B cell (primary cell): ENCODE measurements around the gene HOXA9. TPM values are rescaled to one million over a fixed set of nuclear protein-coding genes. Genes with fewer than 3 reads are reported as not detected.

Experiments used
- ATAC-seq: fragments of 200-7000 bp; cut with Tn5 transposase; one replicate; pipeline ENCODE4 v1.10.0; 2021; ENCODE audit warnings: low read depth, mild to moderate bottlenecking, moderate number of reproducible peaks, moderate library complexity
- CTCF ChIA-PET: fragments of 350-600 bp; sonication (Branson Sonifier 250); formaldehyde crosslinking; loops from one replicate; lab custom pipeline; 2021; ENCODE audit warnings: antibody characterized with exemption, inconsistent platforms; lab: Charles Lee
- POLR2A ChIA-PET: fragments of 350-600 bp; sonication (Branson Sonifier 250); formaldehyde crosslinking; loops from one replicate; lab custom pipeline; 2021; ENCODE audit warnings: antibody characterized with exemption; lab: Charles Lee
- DNase-seq: peaks from one replicate; pipeline ENCODE4 v3.0.0; 2013
- H2AFZ ChIP-seq: 2 replicates; pipeline ENCODE4 v1.6.1; 2012; ENCODE audit warnings: mild to moderate bottlenecking, low read depth, low read length; ENCODE audit not compliant: insufficient read depth, poor library complexity, severe bottlenecking
- H3K27ac ChIP-seq, 2 donors: 1 replicate in 1 of 2; 2 replicates in 1 of 2; pipeline ENCODE4 v1.5.1; 2012 to 2013; ENCODE audit warnings: low read length in 2 of 2, mild to moderate bottlenecking in 2 of 2, moderate library complexity in 1 of 2
- H3K27me3 ChIP-seq, 4 experiments: fragments of 200-600 bp in 1 of 4; sonication (generic) in 1 of 4; replicated peaks in 1 of 4; 1 replicate in 2 of 4; 2 replicates in 2 of 4; pipeline versions ENCODE4 v1.6.1 to v1.7.0; 2013 to 2016; ENCODE audit warnings: low read length in 3 of 4, mild to moderate bottlenecking in 2 of 4, mixed read lengths in 1 of 4, moderate library complexity in 1 of 4; ENCODE audit not compliant: insufficient read depth in 4 of 4, control insufficient read depth in 3 of 4; ENCODE audit errors: control extremely low read depth in 1 of 4
- H3K36me3 ChIP-seq, 2 experiments: replicated peaks in 1 of 2; 1 replicate in 1 of 2; 2 replicates in 1 of 2; pipeline versions ENCODE4 v1.6.1 to v1.7.1; 2013; ENCODE audit warnings: low read length in 1 of 2; ENCODE audit not compliant: insufficient read depth in 2 of 2, control insufficient read depth in 1 of 2; ENCODE audit errors: control extremely low read depth in 1 of 2, extremely low read depth in 1 of 2
- H3K4me1 ChIP-seq, 2 donors: fragments of 200-600 bp in 1 of 2; sonication (generic) in 1 of 2; 1 replicate in 1 of 2; 2 replicates in 1 of 2; pipeline versions ENCODE4 v1.5.1 to v1.6.1; 2013 to 2017; ENCODE audit warnings: low read length in 2 of 2; ENCODE audit not compliant: control insufficient read depth in 2 of 2, insufficient read depth in 2 of 2
- H3K4me2 ChIP-seq: replicated peaks from 2 replicates; pipeline ENCODE3; 2012; ENCODE audit warnings: mild to moderate bottlenecking, low read depth, low read length; ENCODE audit not compliant: poor library complexity, severe bottlenecking
- H3K4me3 ChIP-seq, 5 experiments: fragments of 200-600 bp in 1 of 5; sonication (generic) in 1 of 5; 1 replicate in 3 of 5; 2 replicates in 2 of 5; pipeline versions ENCODE4 v1.5.1 to v1.7.0; 2011 to 2016; ENCODE audit warnings: low read length in 4 of 5, mild to moderate bottlenecking in 4 of 5, low read depth in 2 of 5, control low read depth in 1 of 5, moderate library complexity in 1 of 5; ENCODE audit not compliant: insufficient read depth in 1 of 5; ENCODE audit errors: control extremely low read depth in 1 of 5, extremely low read depth in 1 of 5
- H3K79me2 ChIP-seq: fragments of 200-600 bp; sonication (generic); one replicate; pipeline ENCODE4 v1.6.0; 2016; ENCODE audit warnings: low read length; ENCODE audit not compliant: control insufficient read depth, insufficient read depth
- H3K9ac ChIP-seq: fragments of 200-600 bp; sonication (generic); 2 replicates; pipeline ENCODE4 v1.6.1; 2017; ENCODE audit warnings: mild to moderate bottlenecking, low read length, moderate library complexity
- H3K9me3 ChIP-seq, 3 donors: one replicate each; pipeline versions ENCODE4 v1.6.1 to v1.7.1; 2013; ENCODE audit warnings: low read length in 2 of 3; ENCODE audit not compliant: control insufficient read depth in 2 of 3, insufficient read depth in 1 of 3; ENCODE audit errors: control extremely low read depth in 1 of 3
- H4K20me1 ChIP-seq: 2 replicates; pipeline ENCODE4 v1.6.0; 2012; ENCODE audit warnings: mild to moderate bottlenecking, low read length; ENCODE audit not compliant: insufficient read depth, control insufficient read depth, poor library complexity, severe bottlenecking
- H3K27ac Mint-ChIP-seq: one replicate; pipeline ENCODE4 v1.8.0; 2021; ENCODE audit warnings: mixed read lengths
- H3K27me3 Mint-ChIP-seq: one replicate; pipeline ENCODE4 v1.8.0; 2021; ENCODE audit warnings: mixed read lengths
- H3K4me1 Mint-ChIP-seq: one replicate; pipeline ENCODE4 v1.8.0; 2021; ENCODE audit warnings: mixed read lengths
- H3K4me3 Mint-ChIP-seq: one replicate; pipeline ENCODE4 v1.8.0; 2021; ENCODE audit warnings: mixed read lengths
- H3K9me3 Mint-ChIP-seq: one replicate; pipeline ENCODE4 v1.8.0; 2022; ENCODE audit warnings: mixed read lengths; ENCODE audit not compliant: insufficient read depth
- EZH2 ChIP-seq: IDR thresholded peaks from 2 replicates; pipeline ENCODE4 v1.6.1; 2012; ENCODE audit warnings: borderline replicate concordance, low read depth, mild to moderate bottlenecking, moderate library complexity, low read length; ENCODE audit not compliant: insufficient read depth, poor library complexity, severe bottlenecking
- WGBS: methylation state at CpG from one replicate; pipeline ENCODE4 v1.1.5; 2013; ENCODE audit warnings: missing lambda C conversion rate; ENCODE audit not compliant: insufficient coverage; 5-methylcytosine and 5-hydroxymethylcytosine counted together
- intact Hi-C: fragments of 100-400 bp; cut with micrococcal nuclease; formaldehyde crosslinking; loops from one replicate; pipeline ENCODE4 v1.10.0; 2022
- polyA plus RNA-seq: library from polyadenylated mRNA; depleted of rRNA; stranded (reverse); fragments of >200 nt; gene quantifications from 2 replicates; pipeline ENCODE4 v1.2.3, GENCODE V29; 2012
- total RNA-seq, 2 donors: library from RNA; stranded (reverse); fragments of 120-200 nt in 1 of 2; gene quantifications; 1 replicate in 1 of 2; 2 replicates in 1 of 2; pipeline versions ENCODE4 v1.2.3 to v1.2.4, GENCODE V29; 2013 to 2022
- TF ChIP-seq, protein P1 (sequence below): fragments of 200-600 bp; IDR thresholded peaks from one replicate; pipeline ENCODE4 v1.8.0; 2022; ENCODE audit warnings: antibody characterized with exemption, mild to moderate bottlenecking

Gene HOXA9
- total and polyA plus RNA-seq, 2 donors (not counting 1 experiment from before 2014, with no cell fraction given), result 0.07 TPM; not detected in 1

DNA sequence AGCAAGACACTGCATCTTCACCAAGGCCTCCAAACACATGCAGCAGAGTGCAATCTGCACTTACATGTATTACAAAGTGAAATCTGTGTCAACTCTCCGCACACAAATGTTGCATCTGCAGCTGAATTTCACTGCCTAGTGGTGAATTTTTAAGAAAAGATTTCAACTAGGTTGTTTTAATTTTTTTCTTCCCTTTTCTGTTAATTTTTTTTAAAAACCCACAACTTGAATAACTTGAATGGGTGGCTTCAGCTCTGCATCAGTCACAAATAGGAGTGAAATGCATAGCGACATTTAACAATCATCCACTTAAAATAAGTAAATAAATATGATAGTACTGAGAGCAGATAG, 28.6 kb upstream of the HOXA9 start:
- ATAC-seq, result no peak
- H3K9ac ChIP-seq, result no peak overlapping the region

More for the DNA sequence above, 28.6 kb upstream of the HOXA9 start:
- WGBS, result no CpG with 5 or more reads among the region's 2 CpGs
- intact Hi-C loops, result loop anchor here (10.0 kb wide), 1 partner anchor 411 kb away; no protein-coding TSS in a partner anchor
- H3K79me2 ChIP-seq, result no peaks in the 10 kb centered on the region
- no peaks in the 10 kb centered on the region for H4K20me1 ChIP-seq
- Mint-ChIP-seq H3K4me1 (peaks cover 29% of the 10 kb centered on the region), H3K4me3 (peak overlapping the region; percentile 37), H3K27me3 (peaks cover 87% of the 10 kb centered on the region), H3K27ac (peak overlapping the region; percentile 26), H3K9me3 (no peaks in the 10 kb centered on the region)
- no peak overlapping the region for H3K4me2 ChIP-seq
- no peaks in the 10 kb centered on the region for H3K36me3 ChIP-seq
- H2AFZ ChIP-seq, result no peak overlapping the region
- ChIA-PET CTCF (interaction anchor here (1.4 to 2.6 kb wide), 3 partner anchors 14 to 727 kb away, joined by 3 to 28 read pairs (median 15); no protein-coding TSS in a partner anchor), POLR2A (no interaction called here)
- DNase-seq, result no peak
- no peak overlapping the region for H3K27ac ChIP-seq
- peaks cover 0 to 54% (median 2%) of the 10 kb centered on the region in 3 donors for H3K9me3 ChIP-seq
- H3K4me3 ChIP-seq, result no peak overlapping the region
- TF ChIP-seq EZH2, result peak; percentile 21
- TF ChIP-seq, protein P1, sequence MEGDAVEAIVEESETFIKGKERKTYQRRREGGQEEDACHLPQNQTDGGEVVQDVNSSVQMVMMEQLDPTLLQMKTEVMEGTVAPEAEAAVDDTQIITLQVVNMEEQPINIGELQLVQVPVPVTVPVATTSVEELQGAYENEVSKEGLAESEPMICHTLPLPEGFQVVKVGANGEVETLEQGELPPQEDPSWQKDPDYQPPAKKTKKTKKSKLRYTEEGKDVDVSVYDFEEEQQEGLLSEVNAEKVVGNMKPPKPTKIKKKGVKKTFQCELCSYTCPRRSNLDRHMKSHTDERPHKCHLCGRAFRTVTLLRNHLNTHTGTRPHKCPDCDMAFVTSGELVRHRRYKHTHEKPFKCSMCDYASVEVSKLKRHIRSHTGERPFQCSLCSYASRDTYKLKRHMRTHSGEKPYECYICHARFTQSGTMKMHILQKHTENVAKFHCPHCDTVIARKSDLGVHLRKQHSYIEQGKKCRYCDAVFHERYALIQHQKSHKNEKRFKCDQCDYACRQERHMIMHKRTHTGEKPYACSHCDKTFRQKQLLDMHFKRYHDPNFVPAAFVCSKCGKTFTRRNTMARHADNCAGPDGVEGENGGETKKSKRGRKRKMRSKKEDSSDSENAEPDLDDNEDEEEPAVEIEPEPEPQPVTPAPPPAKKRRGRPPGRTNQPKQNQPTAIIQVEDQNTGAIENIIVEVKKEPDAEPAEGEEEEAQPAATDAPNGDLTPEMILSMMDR, result no peak
- peaks cover 3 to 91% (median 82%) of the 10 kb centered on the region in 4 experiments for H3K27me3 ChIP-seq
- H3K4me1 ChIP-seq, result peaks cover 33 to 63% of the 10 kb centered on the region in 2 donors
